ENCODE data around the gene SUSD5.
"Not testable (repeated sequence)": the region's sequence is repeated elsewhere in the genome, so short reads cannot be mapped to it uniquely, and the experiment has no call there.

SUSD5 gene

GRCh38 chr3:33187368-33187634 lies 31.3 kb downstream of the SUSD5 start:
- DNase-seq = no peak

- no peak for DNase-seq
These were observed 31.9 kb downstream of the SUSD5 start for GRCh38 chr3:33186524-33187367.

GRCh38 chr3:33184863-33185262 lies 33.7 kb downstream of the SUSD5 start:
- no peak for DNase-seq

GRCh38 chr3:33181641-33182040 lies 37.0 kb downstream of the SUSD5 start:
- DNase-seq = not testable (repeated sequence)

GRCh38 chr3:33181229-33181628 lies 37.4 kb downstream of the SUSD5 start:
- no peak for DNase-seq

GRCh38 chr3:33179132-33179531 lies 39.5 kb downstream of the SUSD5 start:
- no peak for DNase-seq

- DNase-seq = no peak
These were observed 43.7 kb downstream of the SUSD5 start for GRCh38 chr3:33174711-33175414.

- DNase-seq = no peak
These were observed 44.5 kb downstream of the SUSD5 start for GRCh38 chr3:33174095-33174494.

- DNase-seq = no peak
These were observed 44.9 kb downstream of the SUSD5 start for GRCh38 chr3:33173672-33174071.

GRCh38 chr3:33173103-33173502 lies 45.5 kb downstream of the SUSD5 start:
- no peak for DNase-seq

- no peak for DNase-seq
These were observed 47.0 kb downstream of the SUSD5 start for GRCh38 chr3:33171580-33171979.

- no peak for DNase-seq
These were observed 48.1 kb downstream of the SUSD5 start for GRCh38 chr3:33170531-33170930.

- DNase-seq = no peak
These were observed 50.8 kb downstream of the SUSD5 start for GRCh38 chr3:33167716-33168336.

- no peak for DNase-seq
These were observed 51.3 kb downstream of the SUSD5 start for GRCh38 chr3:33167284-33167683.

- no peak for DNase-seq
These were observed 52.5 kb downstream of the SUSD5 start for GRCh38 chr3:33166095-33166494.

- DNase-seq = no peak
These were observed 53.2 kb downstream of the SUSD5 start for GRCh38 chr3:33165372-33165771.

GRCh38 chr3:33162621-33163020 lies 56.0 kb downstream of the SUSD5 start:
- DNase-seq = not testable (repeated sequence)

- no peak for DNase-seq
These were observed 58.6 kb downstream of the SUSD5 start for GRCh38 chr3:33159981-33160380.

GRCh38 chr3:33159234-33159633 lies 59.4 kb downstream of the SUSD5 start:
- no peak for DNase-seq

- no peak for DNase-seq
These were observed 63.3 kb downstream of the SUSD5 start for GRCh38 chr3:33155301-33155700.

- no peak for DNase-seq
These were observed 64.8 kb downstream of the SUSD5 start for GRCh38 chr3:33153782-33154181.

GRCh38 chr3:33152363-33153360 lies 65.9 kb downstream of the SUSD5 start:
- no peak for DNase-seq

GRCh38 chr3:33149342-33149741 lies 69.3 kb downstream of the SUSD5 start:
- no peak for DNase-seq
